ENCODE data around the gene CLK4.

Gene CLK4

GRCh38 chr5:178564811-178565550 lies 61.9 kb downstream of the CLK4 start:
- DNase-seq, result no peak
- intact Hi-C loops (cut with DNase I), result no loop called here

DNA sequence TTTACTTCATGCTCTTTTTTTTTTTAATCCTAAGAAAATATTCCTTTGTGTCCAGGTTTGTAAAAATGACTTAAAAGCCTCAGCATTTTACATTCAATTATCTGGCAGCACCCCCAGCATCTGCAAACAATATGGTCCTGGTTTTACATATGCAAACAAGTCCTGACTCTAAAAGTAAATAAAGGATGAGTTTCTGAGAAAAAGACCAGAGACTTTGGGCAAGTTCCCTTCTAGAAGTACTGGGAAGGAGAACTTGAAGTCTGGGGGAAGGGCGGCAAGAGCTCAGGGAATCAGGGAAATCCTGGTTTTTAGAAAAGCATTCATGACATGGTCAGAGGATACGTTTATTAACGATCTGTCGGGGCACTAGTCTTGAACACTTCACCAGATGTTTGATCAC lies 62.5 kb downstream of the CLK4 start:
- intact Hi-C loops (cut with DNase I), result no loop called here
- DNase-seq, result no peak

- intact Hi-C loops (cut with DNase I), result no loop called here
- peak in 1 of 42 donors; percentile 1 for DNase-seq
These were observed 63.2 kb downstream of the CLK4 start for GRCh38 chr5:178563621-178564020.

DNA sequence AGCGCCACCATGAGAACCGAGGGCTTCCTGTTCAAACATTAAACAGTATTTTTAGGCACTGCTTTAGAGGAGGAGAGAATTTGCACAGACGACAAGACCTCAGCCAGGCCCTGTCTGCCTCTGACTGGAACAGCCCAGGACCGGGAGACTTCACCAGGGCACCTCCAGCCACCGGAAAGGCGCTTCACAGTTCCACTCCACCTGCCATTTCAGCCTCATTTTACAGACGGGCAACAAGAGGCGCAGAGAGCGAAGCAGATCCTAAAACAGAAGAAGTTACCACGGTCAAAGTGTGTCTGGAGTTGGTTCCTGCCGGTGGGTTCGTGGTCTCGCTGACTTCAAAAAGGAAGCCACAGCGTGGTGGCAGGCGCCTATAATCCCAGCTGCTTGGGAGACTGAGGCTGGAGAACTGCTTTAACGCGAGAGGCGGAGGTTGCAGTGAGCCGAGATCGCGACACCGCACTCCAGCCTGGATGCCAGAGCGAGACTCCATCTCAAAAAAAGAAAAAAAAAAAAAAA lies 65.0 kb downstream of the CLK4 start:
- intact Hi-C loops (cut with DNase I), result no loop called here
- peak in 1 of 42 donors; percentile 34 for DNase-seq

GRCh38 chr5:178560911-178561310 lies 65.9 kb downstream of the CLK4 start:
- intact Hi-C loops (cut with DNase I), result no loop called here
- DNase-seq, result peak in 2 of 42 donors; percentile 4 to 22

- intact Hi-C loops (cut with DNase I), result no loop called here
- DNase-seq, result peak in 2 of 42 donors; percentile 1 to 13
These were observed 69.4 kb downstream of the CLK4 start for GRCh38 chr5:178557416-178557815.

- intact Hi-C loops (cut with DNase I), result no loop called here
- DNase-seq, result peak in 2 of 42 donors; percentile 4 to 20
These were observed 71.1 kb downstream of the CLK4 start for GRCh38 chr5:178555771-178556211.

- intact Hi-C loops (cut with DNase I), result no loop called here
- no peak for DNase-seq
These were observed 71.8 kb downstream of the CLK4 start for GRCh38 chr5:178555005-178555404.

GRCh38 chr5:178554311-178554710 lies 72.5 kb downstream of the CLK4 start:
- peak in 2 of 42 donors; percentile 2 to 9 for DNase-seq
- intact Hi-C loops (cut with DNase I), result loop anchor here (5.0 kb wide), 1 partner anchor 272 kb away; no protein-coding TSS in a partner anchor

DNA sequence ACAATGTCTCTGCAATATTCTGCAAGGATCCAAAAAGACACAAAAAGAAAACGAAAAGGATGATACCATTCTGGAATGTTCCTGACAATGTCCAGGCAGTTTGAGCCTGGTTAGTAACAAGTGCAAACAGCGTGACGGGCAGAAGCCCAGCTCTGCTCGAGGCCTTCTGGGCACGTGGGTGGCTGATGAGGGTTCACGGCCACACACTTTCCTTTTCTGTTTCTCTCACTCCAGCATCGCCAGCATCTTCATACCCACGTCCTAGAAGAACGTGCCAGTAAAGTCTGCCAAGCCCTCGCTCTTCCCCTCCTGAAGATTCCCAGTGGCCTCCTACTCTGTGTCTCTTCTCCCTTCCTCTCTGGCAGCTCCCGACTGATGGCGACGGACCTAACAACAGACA lies 73.3 kb downstream of the CLK4 start:
- intact Hi-C loops (cut with DNase I), result loop anchor here (5.0 kb wide), 1 partner anchor 271 kb away; no protein-coding TSS in a partner anchor
- peak in 2 of 42 donors; percentile 7 to 24 for DNase-seq

Data from head of caudate nucleus (tissue), 42 donors.